SIG-M5 (cell line): Measurements from ENCODE around the gene TTLL13.

ENCODE experiments used
- DNase-seq: peaks from one replicate; lab custom pipeline; 2025; lab: John Stamatoyannopoulos, UW

The TTLL13 gene, protein sequence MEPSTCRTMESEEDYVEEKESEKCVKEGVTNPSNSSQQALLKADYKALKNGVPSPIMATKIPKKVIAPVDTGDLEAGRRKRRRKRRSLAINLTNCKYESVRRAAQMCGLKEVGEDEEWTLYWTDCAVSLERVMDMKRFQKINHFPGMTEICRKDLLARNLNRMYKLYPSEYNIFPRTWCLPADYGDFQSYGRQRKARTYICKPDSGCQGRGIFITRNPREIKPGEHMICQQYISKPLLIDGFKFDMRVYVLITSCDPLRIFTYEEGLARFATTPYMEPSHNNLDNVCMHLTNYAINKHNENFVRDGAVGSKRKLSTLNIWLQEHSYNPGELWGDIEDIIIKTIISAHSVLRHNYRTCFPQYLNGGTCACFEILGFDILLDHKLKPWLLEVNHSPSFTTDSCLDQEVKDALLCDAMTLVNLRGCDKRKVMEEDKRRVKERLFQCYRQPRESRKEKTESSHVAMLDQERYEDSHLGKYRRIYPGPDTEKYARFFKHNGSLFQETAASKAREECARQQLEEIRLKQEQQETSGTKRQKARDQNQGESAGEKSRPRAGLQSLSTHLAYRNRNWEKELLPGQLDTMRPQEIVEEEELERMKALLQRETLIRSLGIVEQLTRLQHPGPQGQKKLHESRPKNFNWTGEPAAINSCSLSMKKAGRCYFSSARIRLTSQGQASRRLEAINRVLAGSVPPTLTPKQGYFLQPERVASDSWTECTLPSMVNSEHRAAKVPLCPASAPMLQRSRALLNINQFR

DNA sequence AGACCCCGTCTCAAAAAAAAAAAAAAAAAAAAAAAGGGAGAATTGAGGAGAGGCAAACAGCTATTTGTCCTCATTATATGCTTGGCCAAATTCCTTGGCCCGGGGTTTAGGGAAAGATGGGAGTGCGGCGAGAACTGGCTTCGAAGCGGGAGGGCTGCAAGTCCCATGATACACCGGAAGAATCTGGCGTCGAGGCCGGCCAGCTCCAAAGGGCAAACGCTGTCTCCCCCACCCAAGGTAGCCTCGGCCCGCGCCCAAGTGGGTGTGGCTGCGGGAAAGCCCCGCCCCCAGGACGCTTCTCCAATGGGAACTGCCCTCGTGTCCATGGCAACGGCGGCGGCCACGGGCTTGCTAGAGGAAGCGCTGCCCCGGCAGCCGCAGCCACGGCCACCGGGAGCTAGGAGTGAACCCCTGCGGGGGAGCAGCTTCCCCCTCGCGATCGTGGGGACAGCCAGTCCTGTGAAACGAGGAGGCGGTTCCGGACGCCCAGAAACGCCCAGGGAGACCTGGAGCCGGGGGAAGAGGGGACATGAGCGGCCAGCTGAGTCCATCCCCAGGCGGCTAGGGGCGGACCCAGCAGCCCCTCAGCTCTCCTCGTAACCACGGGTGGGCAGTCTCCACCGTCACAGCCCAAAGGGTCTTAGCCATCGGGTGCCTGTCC lies at the start of gene TTLL13:
Gene TTLL13, plus strand, starts transcription at position 354 of the 661 bp plus-strand sequence. CDS start 1,075 bp downstream, outside the sequence.
- no peak for DNase-seq

DNA sequence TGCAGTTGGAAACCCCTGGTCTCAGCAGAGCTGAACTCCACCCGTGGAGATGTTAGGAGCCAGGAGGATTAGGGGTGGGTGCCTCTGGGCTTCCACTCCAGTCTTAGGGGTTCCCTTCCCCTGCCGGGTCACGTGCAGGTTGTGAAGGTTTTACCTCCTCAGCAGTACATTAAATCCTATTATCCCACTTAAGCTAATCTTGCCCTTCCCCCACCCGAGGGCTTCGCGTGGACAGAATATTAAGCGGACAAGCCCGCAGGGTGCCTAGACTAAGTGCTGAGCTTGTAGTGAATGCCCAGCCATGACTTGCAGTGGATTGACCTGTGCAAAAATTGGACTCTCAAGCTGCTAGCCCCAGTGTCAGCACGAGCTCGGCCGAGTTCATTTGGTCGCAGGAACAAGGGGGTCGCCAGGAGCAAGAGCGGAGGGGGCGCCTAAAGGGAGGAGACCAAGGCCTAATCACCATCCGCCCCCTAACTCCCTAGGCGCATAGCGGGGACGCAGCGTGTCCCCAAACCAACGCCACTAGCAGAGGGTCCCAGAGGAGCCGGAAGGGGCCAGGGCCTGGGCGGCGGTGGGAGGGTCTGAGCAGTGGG lies 48.7 kb upstream of the TTLL13 start:
- no peak for DNase-seq

DNA sequence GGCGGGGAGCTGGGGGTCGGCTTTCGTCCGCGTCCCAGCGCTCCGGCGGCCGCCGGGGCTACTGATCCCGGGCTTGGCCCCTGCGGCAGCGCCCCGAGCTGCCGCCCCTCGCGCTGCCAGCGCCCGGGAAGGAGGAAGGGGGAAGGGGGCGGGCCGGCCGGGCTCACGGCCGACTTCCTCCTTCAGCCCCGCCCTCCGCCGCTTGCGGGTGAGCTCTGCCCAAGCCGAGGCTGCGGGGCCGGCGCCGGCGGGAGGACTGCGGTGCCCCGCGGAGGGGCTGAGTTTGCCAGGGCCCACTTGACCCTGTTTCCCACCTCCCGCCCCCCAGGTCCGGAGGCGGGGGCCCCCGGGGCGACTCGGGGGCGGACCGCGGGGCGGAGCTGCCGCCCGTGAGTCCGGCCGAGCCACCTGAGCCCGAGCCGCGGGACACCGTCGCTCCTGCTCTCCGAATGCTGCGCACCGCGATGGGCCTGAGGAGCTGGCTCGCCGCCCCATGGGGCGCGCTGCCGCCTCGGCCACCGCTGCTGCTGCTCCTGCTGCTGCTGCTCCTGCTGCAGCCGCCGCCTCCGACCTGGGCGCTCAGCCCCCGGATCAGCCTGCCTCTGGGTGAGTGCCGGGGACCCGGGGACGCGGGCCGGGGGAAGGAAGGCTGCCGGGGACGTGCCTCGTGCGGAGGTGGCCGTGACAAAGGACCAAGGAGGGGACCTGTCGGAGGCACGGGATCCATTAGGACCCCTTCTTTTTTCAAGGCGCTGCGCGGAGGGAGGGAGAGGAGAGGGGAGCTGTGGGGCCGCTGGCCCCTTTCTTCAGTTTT lies 48.0 kb upstream of the TTLL13 start, which contains the start of gene SEMA4B:
Gene SEMA4B, plus strand, starts transcription at position 201 of the 814 bp plus-strand sequence. Its CDS starts 249 bp downstream, at position 450.
- DNase-seq = no peak

DNA sequence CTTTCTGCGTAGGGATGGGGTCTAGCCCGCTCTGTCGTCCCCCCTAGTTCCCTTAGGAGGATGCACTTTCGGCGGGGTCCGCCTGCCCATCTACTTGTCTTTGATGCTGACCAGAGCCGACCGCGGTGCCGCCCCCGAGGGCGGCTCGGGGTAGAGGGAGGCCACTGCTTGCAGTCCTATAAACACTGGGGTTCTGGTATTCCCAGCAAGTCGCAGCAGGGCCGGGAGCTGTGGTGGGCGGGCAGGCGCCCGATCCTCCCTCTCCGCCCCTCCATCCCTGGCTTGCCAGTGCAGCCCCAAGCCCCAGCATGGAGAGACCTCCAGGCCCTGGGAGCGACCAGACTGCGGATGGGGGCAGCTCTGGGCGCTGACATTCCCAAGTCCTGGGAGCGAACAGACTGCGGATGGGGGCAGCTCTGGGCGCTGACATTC lies 47.4 kb upstream of the TTLL13 start:
- DNase-seq = no peak

DNA sequence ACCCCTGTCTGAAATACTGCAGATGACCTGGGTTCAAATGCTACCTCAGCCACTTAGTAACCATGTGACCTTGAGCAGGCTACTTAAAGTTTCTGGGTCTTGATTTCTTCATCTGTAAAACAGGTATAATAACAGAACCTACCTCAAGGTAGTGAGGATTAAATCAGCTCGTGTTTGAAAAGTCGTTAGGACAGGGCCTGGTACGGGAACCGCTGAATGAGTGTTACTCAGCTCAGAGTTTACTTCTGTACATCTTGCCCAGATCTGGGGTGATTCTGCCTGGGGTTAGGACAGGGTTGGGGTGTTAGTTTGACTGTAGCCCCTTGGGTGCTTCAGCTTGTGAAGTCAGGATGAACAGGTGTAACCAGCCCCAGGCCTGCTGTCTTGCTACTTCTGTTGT lies 46.4 kb upstream of the TTLL13 start:
- no peak for DNase-seq

DNA sequence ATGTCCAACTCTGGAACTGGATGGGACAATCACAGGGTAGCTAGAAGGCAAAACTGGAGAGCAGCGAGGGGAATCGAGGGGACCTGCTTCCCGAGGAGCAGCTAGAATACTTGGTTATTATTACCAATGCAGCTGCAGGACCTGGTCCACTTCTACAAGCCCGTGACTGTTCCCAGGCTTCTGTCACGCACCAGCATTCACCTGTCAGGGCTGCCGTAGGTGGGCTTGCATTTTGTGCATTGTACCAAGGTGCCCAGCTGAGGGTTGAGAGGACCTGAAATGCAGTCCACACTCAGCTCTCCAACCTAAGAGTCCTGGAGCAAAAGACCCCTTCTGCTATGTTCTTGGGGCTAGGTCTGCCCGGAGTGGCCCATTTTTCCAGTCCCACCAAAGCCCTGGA lies 45.9 kb upstream of the TTLL13 start:
- no peak for DNase-seq

DNA sequence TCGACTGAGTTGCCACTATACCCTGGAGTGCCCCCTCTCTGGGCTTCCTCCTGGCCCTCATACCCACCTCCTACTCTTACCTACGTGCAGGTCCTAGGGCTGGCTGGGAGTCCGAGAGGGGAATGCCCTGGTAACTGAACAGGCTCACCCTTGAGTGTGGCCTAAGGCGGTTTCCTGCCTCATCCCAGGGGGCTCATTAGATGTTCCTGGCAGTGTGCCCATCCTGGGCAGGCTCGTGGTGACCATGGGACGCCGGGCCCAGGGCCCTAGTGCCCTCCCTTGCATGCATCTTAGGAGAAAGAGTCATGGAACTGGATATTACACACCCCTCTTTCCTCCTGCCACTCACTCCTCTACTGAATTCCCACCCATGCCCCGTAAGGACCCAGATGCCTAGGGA lies 45.4 kb upstream of the TTLL13 start:
- no peak for DNase-seq

DNA sequence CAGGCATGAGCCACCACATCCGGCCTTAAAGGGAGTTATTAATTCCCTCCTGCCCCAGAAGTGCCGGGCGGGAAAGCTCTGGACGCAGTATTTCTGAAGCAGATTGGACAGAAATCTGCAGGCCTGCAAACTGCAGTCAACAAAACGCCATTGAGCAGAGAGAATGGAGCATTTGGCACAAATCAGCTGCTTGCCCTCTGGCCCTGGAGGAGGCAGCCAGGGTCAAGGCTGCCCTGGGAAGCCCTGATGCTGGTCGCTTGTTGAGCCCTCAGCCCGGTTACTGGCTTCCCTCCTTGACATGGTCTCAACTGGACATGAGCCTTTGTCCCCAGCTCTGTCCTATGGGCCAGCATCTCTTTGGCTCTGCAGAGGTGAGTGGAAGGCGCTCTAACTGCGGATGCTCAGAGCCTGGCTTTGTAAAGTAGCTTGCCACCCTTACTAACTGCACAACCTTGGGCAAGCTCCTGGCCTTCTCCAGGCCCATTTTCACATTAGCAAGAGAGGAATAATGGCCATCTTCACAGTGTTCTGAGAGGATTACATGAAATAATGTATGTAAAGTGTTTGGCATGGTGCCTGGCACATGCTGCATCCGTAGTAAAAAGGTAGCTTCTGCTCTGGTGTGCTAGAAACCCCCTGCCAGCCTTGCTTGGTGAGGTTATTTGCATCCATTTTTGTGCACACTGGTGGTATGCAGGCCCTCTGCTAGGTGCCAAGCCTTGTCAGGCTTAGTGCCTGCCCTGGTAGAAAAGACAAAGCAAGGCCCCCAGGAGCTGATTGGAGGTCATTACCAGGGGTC lies 44.1 kb upstream of the TTLL13 start:
- DNase-seq = no peak

DNA sequence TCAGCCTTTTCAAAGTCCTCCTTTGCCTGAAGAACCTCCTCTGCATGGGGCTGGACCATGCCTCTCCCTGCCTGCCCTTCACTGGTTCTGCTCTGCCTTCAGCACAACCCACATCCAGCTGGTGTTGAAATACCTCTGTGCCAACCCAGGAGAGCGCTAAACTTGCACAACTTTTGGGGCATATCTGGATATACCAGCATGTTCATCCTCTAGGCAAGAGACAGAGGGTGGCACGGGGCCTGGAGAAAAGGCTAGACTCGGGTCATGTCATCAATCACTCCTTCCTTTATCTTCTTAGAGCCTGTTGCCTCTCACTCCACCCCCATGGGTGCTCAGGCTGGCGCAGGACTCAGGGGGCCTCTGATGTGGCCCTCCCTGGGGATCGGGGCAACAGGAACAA lies 43.5 kb upstream of the TTLL13 start:
- no peak for DNase-seq

DNA sequence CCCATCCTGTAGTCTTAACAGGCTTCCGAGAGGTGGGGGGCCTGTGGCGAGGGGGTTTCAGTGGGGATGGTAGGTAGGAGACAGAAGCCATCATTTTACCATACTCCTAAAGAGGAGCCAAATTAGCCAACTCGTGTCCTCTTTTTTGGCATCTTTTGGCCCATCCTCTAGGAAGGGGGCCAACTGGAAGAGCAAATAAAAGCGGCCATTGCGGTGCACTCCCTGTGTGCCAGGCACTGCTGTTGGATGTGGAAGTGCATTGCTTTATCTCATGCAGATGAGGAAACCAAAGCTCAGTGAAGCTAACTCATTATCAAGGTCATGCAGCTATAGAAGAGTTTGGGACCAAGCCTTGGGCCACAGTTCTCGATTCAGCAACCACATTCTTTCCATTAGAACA lies 42.1 kb upstream of the TTLL13 start:
- DNase-seq = no peak

DNA sequence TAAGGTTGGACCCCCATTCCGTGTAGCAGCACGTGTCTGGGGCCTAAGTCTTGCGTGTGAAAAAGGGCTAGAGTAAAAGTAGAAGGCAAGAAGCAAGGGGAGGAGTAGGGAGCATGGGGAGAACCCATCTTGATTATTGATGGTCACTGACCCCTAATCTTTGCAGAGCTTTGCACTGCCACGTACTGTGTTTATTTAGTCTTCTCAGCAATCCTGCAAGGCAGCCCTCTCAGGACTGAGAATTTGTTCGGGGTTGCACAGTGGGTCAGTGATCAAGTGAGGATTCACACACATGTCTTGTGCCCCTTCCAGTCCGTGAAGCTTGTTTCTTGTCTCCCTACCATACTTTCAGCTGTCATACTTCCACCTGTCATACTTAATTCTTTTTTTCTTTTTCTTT lies 41.0 kb upstream of the TTLL13 start:
- no peak for DNase-seq

DNA sequence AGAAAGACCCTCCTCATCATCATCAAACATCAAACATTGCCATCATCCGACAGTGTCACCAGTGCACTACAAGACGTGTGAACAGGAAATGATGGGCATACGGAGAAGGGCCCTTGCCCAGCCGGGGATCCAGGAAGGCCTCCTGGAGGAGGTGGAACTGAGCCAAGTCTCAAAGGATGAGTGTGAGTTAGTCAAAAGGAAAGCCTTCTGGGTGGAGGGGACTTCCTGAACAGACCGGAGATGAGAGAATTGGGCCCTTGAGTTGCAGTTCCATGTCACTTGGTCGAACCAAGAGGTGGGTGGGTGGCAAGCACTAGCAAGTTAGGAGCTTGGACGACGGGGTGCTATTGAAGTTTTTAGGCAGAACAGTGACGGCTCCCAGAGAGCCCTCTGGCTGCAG lies 39.8 kb upstream of the TTLL13 start:
- no peak for DNase-seq

DNA sequence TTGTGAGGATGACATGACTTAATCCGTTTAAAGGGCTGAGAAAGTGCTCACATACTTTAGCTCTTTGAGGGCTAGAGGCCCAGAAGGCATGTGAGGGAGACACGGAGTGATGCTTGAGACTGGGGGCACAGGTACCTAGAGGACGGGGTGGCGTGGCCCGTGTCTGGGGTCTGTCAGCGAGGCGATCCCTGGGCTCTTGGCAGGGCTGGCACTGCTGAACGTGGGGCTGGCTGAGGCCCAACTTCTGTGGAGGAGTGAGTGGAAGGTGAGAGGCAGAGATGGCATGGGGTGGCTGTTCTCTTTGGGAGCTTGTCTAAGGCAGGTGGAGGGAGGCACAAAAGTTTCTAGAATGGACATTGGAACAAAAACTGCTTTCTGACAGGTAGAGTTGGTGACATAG lies 38.8 kb upstream of the TTLL13 start:
- DNase-seq = no peak

DNA sequence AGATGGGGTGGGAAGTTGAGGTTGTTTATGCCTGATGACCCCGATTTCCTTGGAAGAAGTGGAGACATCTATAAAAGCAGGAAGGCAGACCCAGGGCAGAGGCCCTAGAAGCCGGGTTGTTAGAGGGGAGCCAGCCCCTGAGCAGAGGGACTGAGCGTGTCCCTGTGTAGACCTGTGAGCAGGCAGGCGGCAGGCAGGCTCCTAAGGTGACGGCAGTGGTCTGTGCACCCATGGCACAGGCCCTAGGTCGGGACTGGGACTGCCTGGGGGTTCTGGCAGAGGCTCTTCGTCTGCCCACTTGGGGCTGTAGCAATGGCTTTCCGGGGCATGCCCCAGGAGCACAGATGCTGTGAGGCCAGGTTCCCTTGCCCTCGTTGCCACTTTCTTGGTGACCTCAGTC lies 38.3 kb upstream of the TTLL13 start:
- DNase-seq = no peak

DNA sequence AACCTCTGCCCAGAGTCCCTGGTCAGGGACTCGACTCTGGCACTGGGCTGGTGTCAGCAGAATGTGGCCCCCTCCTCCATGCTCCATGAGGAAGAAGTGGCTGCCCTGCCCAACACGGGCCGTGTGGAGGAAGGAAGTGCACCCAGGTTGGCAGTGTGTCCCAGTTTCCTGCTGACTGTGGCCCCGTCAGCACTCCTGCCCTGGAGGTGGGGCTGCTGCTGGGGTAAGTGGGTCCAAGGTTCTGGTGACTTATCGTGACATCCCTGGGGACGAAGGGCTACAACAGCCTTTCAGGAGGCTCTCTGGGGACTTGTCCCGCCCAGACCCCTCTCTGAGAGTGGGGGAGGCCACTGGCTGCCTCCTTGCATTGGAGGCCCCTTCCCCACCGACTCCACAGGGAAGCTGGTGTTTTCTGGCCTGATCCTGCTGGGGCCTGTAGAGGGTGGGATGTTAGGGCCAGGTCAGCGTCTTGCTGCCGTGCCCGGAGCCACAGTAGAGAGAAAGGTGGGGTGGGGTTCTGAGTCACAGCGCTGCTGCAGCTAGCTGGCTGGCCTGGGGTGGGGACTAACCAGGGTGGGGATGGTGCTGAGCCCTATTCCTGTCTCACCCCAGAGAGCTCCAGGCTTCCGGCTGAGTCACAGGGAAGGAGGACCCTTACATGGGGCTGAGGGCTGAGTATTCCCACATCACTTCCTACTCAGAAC lies 37.8 kb upstream of the TTLL13 start:
- DNase-seq = no peak

DNA sequence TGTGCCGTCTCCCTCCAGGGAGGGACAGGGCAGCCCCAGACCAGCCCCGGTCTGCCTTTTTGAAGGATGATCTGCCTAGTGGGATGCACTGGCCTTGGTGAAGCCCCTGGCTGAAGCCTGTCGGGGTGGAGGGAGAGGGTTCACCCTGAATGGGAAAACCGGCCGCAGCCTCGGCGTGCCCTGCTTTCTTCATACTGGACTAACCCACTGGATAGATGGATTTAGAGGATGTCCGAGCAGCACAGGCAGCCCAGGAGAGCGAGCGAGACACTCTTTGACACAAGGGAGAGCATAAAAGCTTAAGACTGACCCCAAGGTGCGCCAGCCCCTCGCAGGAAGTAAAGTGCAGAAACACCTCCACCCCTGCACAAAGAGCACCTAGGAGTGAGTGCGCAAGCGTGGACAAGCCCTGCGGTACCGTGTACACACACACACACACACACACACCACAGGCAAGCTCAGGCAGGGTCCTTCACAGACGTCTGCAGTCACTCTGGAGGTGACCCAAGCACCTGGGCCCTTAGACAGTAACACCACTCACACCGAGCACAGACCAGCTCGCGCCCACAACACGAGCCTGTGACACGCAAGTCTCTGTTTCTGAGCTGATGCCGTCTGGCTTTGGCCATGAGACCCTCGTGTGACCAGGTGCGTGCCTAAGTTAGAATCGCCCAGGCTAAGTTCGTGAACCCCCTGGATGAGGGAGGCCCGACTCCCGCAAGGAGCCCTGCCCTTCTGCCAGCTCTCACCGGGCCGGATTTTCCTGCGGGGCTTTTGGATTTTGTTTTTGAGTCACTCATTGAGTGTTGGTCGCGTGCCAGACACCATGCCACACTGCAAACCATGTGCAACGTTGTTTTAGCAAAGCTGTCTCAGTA lies 36.9 kb upstream of the TTLL13 start:
- DNase-seq = no peak

DNA sequence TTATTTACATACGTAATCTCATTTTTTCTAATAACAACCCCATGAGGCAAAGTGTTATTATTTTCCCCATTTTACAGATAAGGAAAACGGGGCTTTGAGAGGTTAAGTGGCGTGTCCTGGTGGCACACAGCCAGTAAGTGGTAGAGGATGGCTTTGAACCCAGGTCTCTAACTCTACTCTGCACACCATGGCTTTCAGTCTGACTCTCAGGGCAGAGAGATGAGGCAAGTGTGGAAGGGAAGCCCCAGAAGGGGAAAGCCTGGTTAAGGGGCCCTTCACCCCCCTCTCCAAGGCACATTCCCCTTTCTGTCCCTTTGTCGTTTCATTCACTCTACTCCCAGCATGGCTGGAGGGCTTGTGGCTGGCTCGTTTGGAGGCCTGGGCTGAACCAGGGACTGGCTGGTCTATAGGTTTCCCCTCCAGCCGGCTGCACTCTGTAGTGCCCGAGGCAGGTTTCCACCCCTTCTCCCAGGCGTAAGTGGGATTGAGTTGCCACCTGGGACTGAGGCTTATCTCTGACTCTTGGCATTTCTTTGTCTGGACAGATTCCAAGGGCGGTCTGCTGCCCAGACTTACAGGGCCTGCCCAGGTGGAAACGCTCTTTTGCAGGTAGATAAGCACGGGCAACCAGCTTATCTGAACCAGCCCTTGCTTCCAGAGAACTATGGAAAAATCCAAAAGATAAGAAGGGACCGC lies 36.1 kb upstream of the TTLL13 start:
- no peak for DNase-seq

DNA sequence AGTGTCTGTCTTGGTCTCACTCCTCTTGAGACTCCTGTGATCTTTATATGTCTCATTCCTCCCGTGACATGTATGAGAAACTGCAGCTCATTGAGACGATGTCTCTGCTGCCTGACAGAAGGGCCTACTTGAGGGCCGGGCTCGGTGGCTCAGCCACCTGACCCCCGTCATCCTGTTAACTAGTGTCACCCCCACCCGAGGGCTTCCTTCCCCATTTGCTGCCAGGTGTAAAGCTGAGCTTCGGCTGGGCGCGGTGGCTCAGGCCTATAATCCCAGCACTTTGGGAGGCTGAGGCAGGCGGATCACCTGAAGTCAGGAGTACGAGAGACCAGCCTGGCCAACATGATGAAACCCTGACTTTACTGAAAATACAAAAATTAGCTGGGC lies 35.5 kb upstream of the TTLL13 start:
- DNase-seq = no peak
